ENCODE measurements around the gene EBPL. TPM values are rescaled to one million over a fixed set of nuclear protein-coding genes. Genes with fewer than 3 reads are reported as not detected.

The EBPL gene
- total RNA-seq, 1 donor from 2014 or later: 82.9 TPM

DNA sequence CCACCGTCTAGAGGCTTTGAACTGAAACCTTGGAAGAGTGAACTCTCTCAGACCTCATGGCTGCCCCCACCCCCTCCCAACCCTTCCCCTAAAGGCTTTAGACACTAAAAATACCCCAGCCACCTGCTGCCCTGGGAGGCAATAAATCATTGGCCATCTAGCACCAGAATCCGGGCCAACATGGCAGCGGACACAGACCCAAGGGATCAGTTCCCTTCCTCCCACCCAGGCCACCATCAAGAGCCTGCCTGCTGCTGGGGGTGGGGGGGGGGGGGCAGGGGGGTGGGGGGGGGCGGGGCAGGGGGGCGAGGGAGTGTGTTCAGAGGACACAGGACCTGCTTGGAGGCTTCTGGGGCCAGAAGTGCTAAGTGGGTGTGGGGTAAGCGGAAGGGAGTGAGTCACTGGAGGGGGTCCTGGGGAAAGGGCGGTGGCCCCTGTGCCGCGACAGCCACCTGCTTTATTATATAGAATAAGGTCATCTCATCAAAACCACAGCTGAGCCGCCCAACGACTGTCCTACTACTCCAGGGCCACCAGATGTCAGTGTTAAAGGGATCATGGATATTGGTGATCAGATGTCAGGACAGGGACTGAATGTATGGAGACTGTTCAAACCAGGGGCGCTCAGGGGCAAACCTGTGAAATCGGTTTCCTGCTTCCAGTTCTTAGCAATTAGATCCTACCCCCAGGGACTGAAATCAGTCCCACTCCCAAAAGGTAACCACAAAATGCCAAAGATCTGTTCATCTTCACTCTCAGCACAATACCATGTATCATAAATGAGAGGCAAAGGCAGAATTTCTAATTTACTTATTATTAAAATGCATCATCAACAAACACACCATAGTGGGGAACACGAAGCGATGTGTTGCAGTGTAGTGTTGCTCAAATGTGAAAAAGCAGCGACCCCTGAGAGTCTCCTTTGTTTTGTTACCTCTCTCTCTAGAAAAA is 38.7 kb downstream of the EBPL start:
- DNase-seq (ENCODE audit: low spot score): peak; percentile 71
- Mint-ChIP-seq H3K27me3 (ENCODE audit: insufficient read depth, low read depth) (peaks cover 6% of the 10 kb centered on the region), H3K4me1 (peaks cover 32% of the 10 kb centered on the region), H3K27ac (no peak overlapping the region), H3K9me3 (no peaks in the 10 kb centered on the region), H3K36me3 (peaks cover 2% of the 10 kb centered on the region), H3K4me3 (no peak overlapping the region)
- Histone ChIP-seq H3F3A (ENCODE audit: low read depth) (peaks cover 8% of the 10 kb centered on the region), H3K9ac (no peak overlapping the region), H3K79me2 (ENCODE audit: low read depth) (no peaks in the 10 kb centered on the region), H3K9me3 (ENCODE audit: low read depth) (no peaks in the 10 kb centered on the region), H3K36me3 (no peaks in the 10 kb centered on the region), H2AFZ (replicated peaks) (no peak overlapping the region), H3K4me1 (peaks cover 6% of the 10 kb centered on the region), H4K20me1 (ENCODE audit: low read depth) (peaks cover 12% of the 10 kb centered on the region), H3K4me2 (no peak overlapping the region), H3K4me3 (no peak overlapping the region), H3K27me3 (peaks cover 4% of the 10 kb centered on the region), H3K27ac (no peak overlapping the region)
- TF ChIP-seq, protein P1, sequence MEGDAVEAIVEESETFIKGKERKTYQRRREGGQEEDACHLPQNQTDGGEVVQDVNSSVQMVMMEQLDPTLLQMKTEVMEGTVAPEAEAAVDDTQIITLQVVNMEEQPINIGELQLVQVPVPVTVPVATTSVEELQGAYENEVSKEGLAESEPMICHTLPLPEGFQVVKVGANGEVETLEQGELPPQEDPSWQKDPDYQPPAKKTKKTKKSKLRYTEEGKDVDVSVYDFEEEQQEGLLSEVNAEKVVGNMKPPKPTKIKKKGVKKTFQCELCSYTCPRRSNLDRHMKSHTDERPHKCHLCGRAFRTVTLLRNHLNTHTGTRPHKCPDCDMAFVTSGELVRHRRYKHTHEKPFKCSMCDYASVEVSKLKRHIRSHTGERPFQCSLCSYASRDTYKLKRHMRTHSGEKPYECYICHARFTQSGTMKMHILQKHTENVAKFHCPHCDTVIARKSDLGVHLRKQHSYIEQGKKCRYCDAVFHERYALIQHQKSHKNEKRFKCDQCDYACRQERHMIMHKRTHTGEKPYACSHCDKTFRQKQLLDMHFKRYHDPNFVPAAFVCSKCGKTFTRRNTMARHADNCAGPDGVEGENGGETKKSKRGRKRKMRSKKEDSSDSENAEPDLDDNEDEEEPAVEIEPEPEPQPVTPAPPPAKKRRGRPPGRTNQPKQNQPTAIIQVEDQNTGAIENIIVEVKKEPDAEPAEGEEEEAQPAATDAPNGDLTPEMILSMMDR (IDR thresholded peaks at IDR 0.05): peak; percentile 65
- no peak for TF ChIP-seq EZH2phosphoT487 (IDR thresholded peaks at IDR 0.05)

DNA sequence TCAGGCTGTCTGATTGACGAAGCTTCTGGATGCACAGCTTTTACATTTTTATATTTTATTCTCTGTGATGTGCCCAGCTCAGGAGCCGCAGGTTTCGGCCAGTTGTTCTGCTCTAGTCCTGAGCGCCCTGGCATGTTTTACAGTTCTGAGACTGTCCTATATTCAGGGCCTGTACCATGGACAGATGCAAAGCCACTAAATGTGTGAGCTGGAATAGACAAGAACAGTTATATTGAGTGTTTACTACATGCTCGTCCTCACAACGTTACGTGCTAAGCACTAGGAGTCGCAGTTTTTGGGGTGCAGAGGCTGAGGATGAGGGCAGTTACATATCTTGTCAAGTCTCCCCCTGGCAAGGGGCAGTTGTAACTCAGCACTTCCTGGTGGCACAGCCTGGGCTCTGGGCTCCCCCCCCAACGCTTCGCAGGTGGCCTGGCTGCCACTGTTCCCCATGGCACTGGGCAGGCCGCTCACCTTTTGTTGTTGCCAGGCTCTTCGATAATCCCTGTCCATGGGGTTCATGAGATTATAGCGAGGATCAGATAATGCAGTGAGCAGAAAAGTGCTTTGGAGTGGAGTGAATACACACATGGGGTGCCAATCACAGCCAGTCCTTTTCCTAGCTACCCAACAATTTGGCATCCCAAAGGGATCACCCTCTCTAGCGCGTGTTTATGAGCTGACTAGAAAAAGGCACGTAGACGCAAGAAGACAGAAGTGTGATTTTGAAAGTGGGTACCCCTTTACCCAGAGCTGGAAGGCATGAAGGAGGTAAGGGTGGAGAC is 39.5 kb downstream of the EBPL start:
- peaks cover 3% of the 10 kb centered on the region for H3K27me3 ChIP-seq
- no peak overlapping the region for H2AFZ ChIP-seq (replicated peaks)
- H3K9me3 ChIP-seq (ENCODE audit: low read depth): no peaks in the 10 kb centered on the region
- H4K20me1 ChIP-seq (ENCODE audit: low read depth): peaks cover 5% of the 10 kb centered on the region
- Mint-ChIP-seq H3K9me3 (no peaks in the 10 kb centered on the region), H3K27ac (no peak overlapping the region), H3K4me3 (no peak overlapping the region), H3K27me3 (ENCODE audit: insufficient read depth, low read depth) (peaks cover 6% of the 10 kb centered on the region), H3K4me1 (peaks cover 27% of the 10 kb centered on the region), H3K36me3 (peaks cover 2% of the 10 kb centered on the region)
- TF ChIP-seq EZH2phosphoT487 (IDR thresholded peaks at IDR 0.05): no peak
- TF ChIP-seq, protein P1 (IDR thresholded peaks at IDR 0.05): no peak
- H3K4me1 ChIP-seq: no peaks in the 10 kb centered on the region
- H3K4me2 ChIP-seq: no peak overlapping the region
- no peaks in the 10 kb centered on the region for H3K36me3 ChIP-seq
- no peaks in the 10 kb centered on the region for H3F3A ChIP-seq (ENCODE audit: low read depth)
- no peak overlapping the region for H3K27ac ChIP-seq
- no peaks in the 10 kb centered on the region for H3K79me2 ChIP-seq (ENCODE audit: low read depth)
- DNase-seq (ENCODE audit: low spot score): no peak
- no peak overlapping the region for H3K9ac ChIP-seq
- H3K4me3 ChIP-seq: no peak overlapping the region

DNA sequence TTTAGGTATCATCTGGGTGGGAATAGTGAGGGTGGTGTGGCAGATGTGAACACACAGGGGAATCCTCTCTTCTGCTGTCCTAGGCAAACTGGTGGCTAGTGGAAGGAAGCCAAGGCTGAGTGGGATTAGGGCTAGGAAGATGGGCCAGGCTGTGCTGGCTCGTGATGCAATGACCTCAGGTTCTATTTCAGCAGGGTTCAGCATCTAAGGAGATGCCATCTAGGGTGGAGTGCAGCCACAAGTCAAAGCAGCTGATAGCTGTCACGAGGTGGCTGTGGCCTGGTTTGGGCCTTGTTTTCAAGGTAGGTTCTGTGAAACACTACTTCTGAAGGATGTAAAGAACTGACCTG is 41.3 kb downstream of the EBPL start:
- Histone ChIP-seq H3K79me2 (ENCODE audit: low read depth) (no peaks in the 10 kb centered on the region), H3K4me1 (no peaks in the 10 kb centered on the region), H3K9ac (no peak overlapping the region), H3F3A (ENCODE audit: low read depth) (no peaks in the 10 kb centered on the region), H3K4me3 (no peak overlapping the region), H3K9me3 (ENCODE audit: low read depth) (no peaks in the 10 kb centered on the region), H4K20me1 (ENCODE audit: low read depth) (no peaks in the 10 kb centered on the region), H3K4me2 (no peak overlapping the region), H3K27me3 (no peaks in the 10 kb centered on the region), H3K36me3 (no peaks in the 10 kb centered on the region), H2AFZ (replicated peaks) (no peak overlapping the region), H3K27ac (no peak overlapping the region)
- Mint-ChIP-seq H3K27ac (no peak overlapping the region), H3K9me3 (no peaks in the 10 kb centered on the region), H3K4me1 (peaks cover 13% of the 10 kb centered on the region), H3K27me3 (ENCODE audit: insufficient read depth, low read depth) (peaks cover 4% of the 10 kb centered on the region), H3K4me3 (no peak overlapping the region), H3K36me3 (no peaks in the 10 kb centered on the region)
- DNase-seq (ENCODE audit: low spot score): no peak
- TF ChIP-seq, protein P1 (IDR thresholded peaks at IDR 0.05): no peak
- no peak for TF ChIP-seq EZH2phosphoT487 (IDR thresholded peaks at IDR 0.05)
- no peak for TF ChIP-seq EZH2 (IDR thresholded peaks at IDR 0.05)

All from neural progenitor cell (in vitro differentiated cells).